Mucosa of descending colon (tissue), 3 donors: Measurements from ENCODE around the gene CLEC2D. TPM values are rescaled to one million over a fixed set of nuclear protein-coding genes. Genes with fewer than 3 reads are reported as not detected.

Experiments used
- ATAC-seq: fragments of 200-7000 bp; cut with Tn5 transposase; one replicate; pipeline ENCODE4 v1.9.1; 2020; ENCODE audit warnings: mild to moderate bottlenecking, moderate library complexity
- DNase-seq, 3 donors: peaks; one replicate each; pipeline ENCODE4 v3.0.0-alpha.2; 2020
- H3K36me3 ChIP-seq: fragments of 200-600 bp; one replicate; pipeline ENCODE4 v1.8.0; 2021; ENCODE audit warnings: low read depth, mild to moderate bottlenecking
- H3K4me1 ChIP-seq: fragments of 200-600 bp; one replicate; pipeline ENCODE4 v1.8.0; 2021; ENCODE audit warnings: low read depth, mild to moderate bottlenecking
- H3K4me3 ChIP-seq: fragments of 200-600 bp; one replicate; pipeline ENCODE4 v1.8.0; 2021; ENCODE audit warnings: mild to moderate bottlenecking
- H3K9me3 ChIP-seq: fragments of 200-600 bp; one replicate; pipeline ENCODE4 v1.8.0; 2021; ENCODE audit warnings: mild to moderate bottlenecking
- CTCF ChIP-seq: fragments of 200-600 bp; IDR thresholded peaks from one replicate; pipeline ENCODE4 v1.8.0; 2022; ENCODE audit warnings: antibody characterized with exemption, mild to moderate bottlenecking
- intact Hi-C, 2 donors: fragments of 100-400 bp; cut with DNase I in 1 of 2; cut with micrococcal nuclease in 1 of 2; formaldehyde crosslinking; loops; one replicate each; pipeline versions ENCODE4 v1.11.0 to v1.11.1; 2022; cut with DNase I, micrococcal nuclease
- long read RNA-seq, 2 donors: library from polyadenylated mRNA; unstranded; transcript quantifications; one replicate each; pipeline ENCODE4 v2.0.0, GENCODE V29; 2019 to 2021
- total RNA-seq, 3 donors: library from RNA; stranded (reverse); fragmentation: NEBNext Ultra II Directional in 2 of 3; extraction: Animal tissue kit (Norgen Biotek cat#: 25700) in 2 of 3; gene quantifications; one replicate each; pipeline versions ENCODE4 v1.2.1 to v1.2.4, GENCODE V29; 2021 to 2023
- donor health status: DM: no; HTN: no; CAD: no; lungs with moderate emphysema.
- donor health status: DM: no; HTN: no; CAD: no.
- donor health status: DM: no; HTN: yes; CAD: no.

CLEC2D gene
- 10 to 100 TPM in 1 of 3 donors, 1 to 10 TPM in 2; 7.1 to 10.1 (median 7.2) TPM for total RNA-seq
- long read RNA-seq, donor 1: 0 reads
- long read RNA-seq, donor 2, partial matches to known transcripts: 0 of 1 reads
- long read RNA-seq, donor 2, other reads (novel, unspliced or antisense): 1 of 1 reads

- no peaks in the 10 kb centered on the region for H3K4me1 ChIP-seq
- peak; percentile 49 for ATAC-seq
- no peaks in the 10 kb centered on the region for H3K9me3 ChIP-seq
- intact Hi-C loops: no loop called here
- no peak for DNase-seq
- H3K36me3 ChIP-seq: no peaks in the 10 kb centered on the region
- H3K4me3 ChIP-seq: no peak within 1 kb of the TSS
- no peak for TF ChIP-seq CTCF
Measured at GRCh38 chr12:9669534-9669933, at the start of gene CLEC2D. TSS of gene CLEC2D (plus strand) at chr12:9669713. CDS start at chr12:9669735, 22 bp downstream.

- H3K9me3 ChIP-seq: no peaks in the 10 kb centered on the region
- ATAC-seq: no peak
- H3K36me3 ChIP-seq: no peaks in the 10 kb centered on the region
- no peak for DNase-seq
- no peak for TF ChIP-seq CTCF
- no peak overlapping the region for H3K4me3 ChIP-seq
- no peaks in the 10 kb centered on the region for H3K4me1 ChIP-seq
- intact Hi-C loops: no loop called here
Measured at GRCh38 chr12:9625019-9625418, 44.5 kb upstream of the CLEC2D start.

GRCh38 chr12:9626291-9626690 lies 43.2 kb upstream of the CLEC2D start:
- Histone ChIP-seq H3K36me3 (no peaks in the 10 kb centered on the region), H3K4me1 (no peaks in the 10 kb centered on the region), H3K4me3 (no peak overlapping the region), H3K9me3 (no peaks in the 10 kb centered on the region)
- intact Hi-C loops: no loop called here
- no peak for DNase-seq
- ATAC-seq: no peak
- TF ChIP-seq CTCF: no peak

- no peaks in the 10 kb centered on the region for H3K4me1 ChIP-seq
- H3K9me3 ChIP-seq: no peaks in the 10 kb centered on the region
- H3K36me3 ChIP-seq: no peaks in the 10 kb centered on the region
- intact Hi-C loops: no loop called here
- DNase-seq (no peak), ATAC-seq (no peak)
- H3K4me3 ChIP-seq: no peak overlapping the region
- no peak for TF ChIP-seq CTCF
Measured at GRCh38 chr12:9626821-9627220, 42.7 kb upstream of the CLEC2D start.

GRCh38 chr12:9632766-9633165 lies 36.7 kb upstream of the CLEC2D start:
- DNase-seq (no peak), ATAC-seq (no peak)
- no peak for TF ChIP-seq CTCF
- H3K4me1 ChIP-seq: no peaks in the 10 kb centered on the region
- intact Hi-C loops: loop anchor here in 1 of 2 donors (10.0 kb wide), 1 partner anchor 72 kb away; no protein-coding TSS in a partner anchor
- H3K9me3 ChIP-seq: no peaks in the 10 kb centered on the region
- no peaks in the 10 kb centered on the region for H3K36me3 ChIP-seq
- no peak overlapping the region for H3K4me3 ChIP-seq
